Measurements from ENCODE around the gene SLC35E3. TPM values are rescaled to one million over a fixed set of nuclear protein-coding genes. Genes with fewer than 3 reads are reported as not detected.

SLC35E3 gene
- total RNA-seq, 1 donor from 2014 or later = 2.0 TPM

DNA sequence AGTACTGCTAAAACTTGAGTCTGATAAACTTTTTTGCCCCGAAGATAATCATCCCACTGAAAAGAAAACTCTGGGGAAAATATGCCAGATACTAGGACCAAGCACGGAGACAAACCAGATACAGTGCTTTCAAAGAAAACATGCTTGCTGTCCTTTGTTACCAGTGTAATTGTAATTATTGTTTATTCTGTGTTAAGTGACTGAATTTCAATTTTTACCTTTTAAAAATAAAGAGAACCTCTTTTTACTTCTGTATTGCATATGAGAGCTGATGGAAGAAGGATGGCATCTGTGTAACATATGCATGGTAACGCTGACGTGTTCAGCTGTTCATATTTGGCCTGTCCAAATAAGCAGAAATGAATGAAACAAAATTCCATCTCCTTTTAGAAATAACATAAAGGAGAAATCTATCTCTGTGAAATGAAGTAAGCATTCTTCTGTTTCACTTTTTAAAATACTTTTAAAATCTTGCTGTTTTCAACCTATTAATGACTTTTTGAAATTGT is 22.5 kb downstream of the SLC35E3 start:
- intact Hi-C loops (cut with DNase I) = no loop called here
- Histone ChIP-seq H3K27ac (no peak overlapping the region), H3K4me1 (no peaks in the 10 kb centered on the region), H3K27me3 (no peaks in the 10 kb centered on the region), H3K9me3 (no peaks in the 10 kb centered on the region), H3K4me3 (no peak overlapping the region), H3K36me3 (peaks cover 5 to 30% of the 10 kb centered on the region in 2 donors)
- TF ChIP-seq CTCF (IDR thresholded peaks at IDR 0.05) = no peak
- no peak for DNase-seq (ENCODE audit: low spot score in 2 of 2)

DNA sequence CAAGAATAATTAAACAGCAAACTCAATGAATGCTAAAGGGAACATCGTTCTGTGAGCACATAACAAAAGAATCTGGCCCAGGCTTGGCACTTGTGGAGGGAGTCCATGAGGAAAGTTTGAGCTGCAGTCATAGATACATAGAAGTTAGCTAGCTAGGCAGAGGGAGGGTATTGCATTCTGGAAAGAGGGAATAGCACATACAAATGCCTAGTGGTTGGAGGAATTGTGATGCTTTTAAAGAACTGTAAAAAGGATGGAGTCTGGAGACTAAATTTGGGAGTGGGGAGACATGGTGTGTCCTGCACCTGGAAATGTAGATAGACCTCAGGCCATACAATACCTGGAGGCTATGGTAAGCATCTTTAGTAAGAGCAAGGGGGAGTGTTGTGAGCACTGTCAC is 24.0 kb downstream of the SLC35E3 start:
- Histone ChIP-seq H3K27me3 (no peaks in the 10 kb centered on the region), H3K9me3 (no peaks in the 10 kb centered on the region), H3K4me3 (no peak overlapping the region), H3K27ac (no peak overlapping the region), H3K36me3 (peaks cover 5 to 15% of the 10 kb centered on the region in 2 donors), H3K4me1 (no peaks in the 10 kb centered on the region)
- no peak for DNase-seq (ENCODE audit: low spot score in 2 of 2)
- TF ChIP-seq CTCF (IDR thresholded peaks at IDR 0.05) = no peak
- intact Hi-C loops (cut with DNase I) = no loop called here

GRCh38 chr12:68771223-68771925 is 25.4 kb downstream of the SLC35E3 start:
- no peaks in the 10 kb centered on the region for H3K27me3 ChIP-seq
- intact Hi-C loops (cut with DNase I) = no loop called here
- no peak for TF ChIP-seq CTCF (IDR thresholded peaks at IDR 0.05)

GRCh38 chr12:68772714-68773113 is 26.7 kb downstream of the SLC35E3 start:
- H3K4me3 ChIP-seq = no peak overlapping the region
- no peak overlapping the region for H3K27ac ChIP-seq
- no peaks in the 10 kb centered on the region for H3K9me3 ChIP-seq
- no peaks in the 10 kb centered on the region for H3K36me3 ChIP-seq
- no peaks in the 10 kb centered on the region for H3K4me1 ChIP-seq
- TF ChIP-seq CTCF (IDR thresholded peaks at IDR 0.05) = no peak
- H3K27me3 ChIP-seq = no peaks in the 10 kb centered on the region
- intact Hi-C loops (cut with DNase I) = no loop called here
- no peak for DNase-seq (ENCODE audit: low spot score in 2 of 2)

More at GRCh38 chr12:68771223-68771925, 25.4 kb downstream of the SLC35E3 start:
- Histone ChIP-seq H3K9me3 (no peaks in the 10 kb centered on the region), H3K27ac (no peak overlapping the region), H3K4me3 (no peak overlapping the region), H3K4me1 (no peaks in the 10 kb centered on the region), H3K36me3 (peaks cover 5 to 7% of the 10 kb centered on the region in 2 donors)
- no peak for DNase-seq (ENCODE audit: low spot score in 2 of 2)

- no peaks in the 10 kb centered on the region for H3K36me3 ChIP-seq
- intact Hi-C loops (cut with DNase I) = no loop called here
- no peaks in the 10 kb centered on the region for H3K27me3 ChIP-seq
- H3K9me3 ChIP-seq = no peaks in the 10 kb centered on the region
- TF ChIP-seq CTCF (IDR thresholded peaks at IDR 0.05) = no peak
- H3K4me1 ChIP-seq = no peaks in the 10 kb centered on the region
- H3K4me3 ChIP-seq = no peak overlapping the region
- no peak overlapping the region for H3K27ac ChIP-seq
- no peak for DNase-seq (ENCODE audit: low spot score in 2 of 2)
These were observed 27.6 kb downstream of the SLC35E3 start for GRCh38 chr12:68773582-68773981.
